T-helper 1 cell treated with Interleukin-12 subunit alpha and Interleukin-12 subunit beta and Interleukin-4 antibody, amounts not matched to agents 30 ng/mL and 1 ng/mL, for 36 hours (primary cell): ENCODE results near the gene UNCX. TPM values are rescaled to one million over a fixed set of nuclear protein-coding genes. Genes with fewer than 3 reads are reported as not detected.
"Not testable (repeated sequence)": the region's sequence is repeated elsewhere in the genome, so short reads cannot be mapped to it uniquely, and the experiment has no call there.

Experiments
- intact Hi-C: fragments of 100-400 bp; cut with micrococcal nuclease; formaldehyde crosslinking; loops from one replicate; pipeline ENCODE4 v1.15.1; 2024
- total RNA-seq: library from RNA; stranded (reverse); gene quantifications from 2 replicates; pipeline ENCODE4 v1.2.3, GENCODE V29; 2022

UNCX gene
- total RNA-seq, result not detected in 2 replicates

- intact Hi-C loops, result no loop called here
Measured at GRCh38 chr7:1232623-1233332, at the start of gene UNCX. Gene UNCX, plus strand, starts transcription at chr7:1232872. Its CDS starts 146 bp downstream, at chr7:1233018.

- intact Hi-C loops, result no loop called here
Measured at GRCh38 chr7:1187127-1187526, 45.5 kb upstream of the UNCX start.

- intact Hi-C loops, result no loop called here
Measured at GRCh38 chr7:1188720-1189294, 43.9 kb upstream of the UNCX start.

- intact Hi-C loops, result loop anchor here (10.0 kb wide), 1 partner anchor 1045 kb away; the partner anchor contains the start of gene MAD1L1
Measured at GRCh38 chr7:1189986-1190772, 42.5 kb upstream of the UNCX start.

GRCh38 chr7:1192171-1192676, 40.4 kb upstream of the UNCX start:
- intact Hi-C loops, result loop anchor here (1.0 to 10.0 kb wide), 2 partner anchors 16 to 1043 kb away; partner anchors contain the start of gene MAD1L1

- intact Hi-C loops, result loop anchor here (1.0 to 10.0 kb wide), 3 partner anchors 219 to 1041 kb away; partner anchors contain the start of gene MAD1L1
Measured at GRCh38 chr7:1193593-1194424, 38.9 kb upstream of the UNCX start.

- intact Hi-C loops, result loop anchor here (10.0 kb wide), 1 partner anchor 1038 kb away; the partner anchor contains the start of gene MAD1L1
Measured at GRCh38 chr7:1196441-1196840, 36.2 kb upstream of the UNCX start.

GRCh38 chr7:1196950-1197349, 35.7 kb upstream of the UNCX start:
- intact Hi-C loops, result loop anchor here (10.0 kb wide), 1 partner anchor 1038 kb away; the partner anchor contains the start of gene MAD1L1

- intact Hi-C loops, result loop anchor here (10.0 kb wide), 1 partner anchor 1037 kb away; the partner anchor contains the start of gene MAD1L1
Measured at GRCh38 chr7:1197997-1198625, 34.6 kb upstream of the UNCX start.

GRCh38 chr7:1200045-1200444, 32.6 kb upstream of the UNCX start:
- intact Hi-C loops, result no loop called here

GRCh38 chr7:1201916-1202315, 30.8 kb upstream of the UNCX start:
- intact Hi-C loops, result no loop called here

- intact Hi-C loops, result not testable (repeated sequence)
Measured at GRCh38 chr7:1202914-1203313, 29.8 kb upstream of the UNCX start.

- intact Hi-C loops, result no loop called here
Measured at GRCh38 chr7:1204460-1205140, 28.1 kb upstream of the UNCX start.

GRCh38 chr7:1205742-1206141, 26.9 kb upstream of the UNCX start:
- intact Hi-C loops, result not testable (repeated sequence)

GRCh38 chr7:1209097-1209496, 23.6 kb upstream of the UNCX start:
- intact Hi-C loops, result no loop called here

GRCh38 chr7:1210321-1210978, 22.2 kb upstream of the UNCX start:
- intact Hi-C loops, result no loop called here

- intact Hi-C loops, result no loop called here
Measured at GRCh38 chr7:1210979-1211608, 21.6 kb upstream of the UNCX start.

- intact Hi-C loops, result no loop called here
Measured at GRCh38 chr7:1211611-1212010, 21.1 kb upstream of the UNCX start.

GRCh38 chr7:1212025-1212424, 20.6 kb upstream of the UNCX start:
- intact Hi-C loops, result not testable (repeated sequence)
